Endothelial cell (in vitro differentiated cells): ENCODE results near the gene SF3A2. TPM values are rescaled to one million over a fixed set of nuclear protein-coding genes. Genes with fewer than 3 reads are reported as not detected.

ENCODE experiments used
- DNase-seq: peaks from one replicate; pipeline ENCODE4 v3.0.0; 2021; ENCODE audit warnings: low spot score
- H3K27ac Mint-ChIP-seq: one replicate; pipeline ENCODE4 v1.8.0; 2021; ENCODE audit warnings: mixed read lengths, inconsistent platforms; ENCODE audit not compliant: unreplicated experiment
- H3K27me3 Mint-ChIP-seq: one replicate; pipeline ENCODE4 v1.8.0; 2021; ENCODE audit warnings: mild to moderate bottlenecking, moderate library complexity, mixed read lengths, inconsistent platforms; ENCODE audit not compliant: unreplicated experiment
- H3K36me3 Mint-ChIP-seq: one replicate; pipeline ENCODE4 v1.8.0; 2021; ENCODE audit warnings: mild to moderate bottlenecking, low read depth, mixed read lengths, inconsistent platforms; ENCODE audit not compliant: unreplicated experiment
- H3K4me1 Mint-ChIP-seq: one replicate; pipeline ENCODE4 v1.8.0; 2021; ENCODE audit warnings: mild to moderate bottlenecking, mixed read lengths, inconsistent platforms; ENCODE audit not compliant: unreplicated experiment
- H3K4me3 Mint-ChIP-seq: one replicate; pipeline ENCODE4 v1.8.0; 2021; ENCODE audit warnings: mild to moderate bottlenecking, mixed read lengths, inconsistent platforms; ENCODE audit not compliant: unreplicated experiment
- H3K9me3 Mint-ChIP-seq: one replicate; pipeline ENCODE4 v1.8.0; 2021; ENCODE audit warnings: mixed read lengths, inconsistent platforms; ENCODE audit not compliant: unreplicated experiment
- CTCF ChIP-seq: fragments of 200-600 bp; sonication (generic); IDR thresholded peaks from one replicate; pipeline ENCODE4 v1.5.0; 2021; ENCODE audit warnings: antibody characterized with exemption; ENCODE audit not compliant: unreplicated experiment
- total RNA-seq: library from RNA; stranded (reverse); fragmentation: NEBNext Ultra II Directional; extraction: Animal tissue kit (Norgen Biotek cat#: 25700); gene quantifications from one replicate; pipeline ENCODE4 v1.2.1, GENCODE V29; 2021; ENCODE audit not compliant: unreplicated experiment

The SF3A2 gene
- total RNA-seq, 1 donor from 2014 or later, result 137 TPM

GRCh38 chr19:2232286-2233151 is 4.1 kb upstream of the SF3A2 start:
- peaks cover 25% of the 10 kb centered on the region for H3K36me3 Mint-ChIP-seq

GRCh38 chr19:2233601-2234280 is 2.9 kb upstream of the SF3A2 start:
- Mint-ChIP-seq H3K4me3 (peak overlapping the region; percentile 97), H3K36me3 (peaks cover 33% of the 10 kb centered on the region), H3K9me3 (no peaks in the 10 kb centered on the region), H3K27me3 (peaks cover 26% of the 10 kb centered on the region), H3K4me1 (peaks cover 22% of the 10 kb centered on the region), H3K27ac (no peak overlapping the region)
- DNase-seq, result no peak
- TF ChIP-seq CTCF, result no peak

More at GRCh38 chr19:2232286-2233151, 4.1 kb upstream of the SF3A2 start:
- peaks cover 19% of the 10 kb centered on the region for H3K27me3 Mint-ChIP-seq
- peak overlapping the region; percentile 61 for H3K27ac Mint-ChIP-seq
- no peak for DNase-seq
- TF ChIP-seq CTCF, result no peak
- no peaks in the 10 kb centered on the region for H3K9me3 Mint-ChIP-seq
- peaks cover 12% of the 10 kb centered on the region for H3K4me1 Mint-ChIP-seq
- H3K4me3 Mint-ChIP-seq, result no peak overlapping the region

- TF ChIP-seq CTCF, result no peak
- peaks cover 24% of the 10 kb centered on the region for H3K27me3 Mint-ChIP-seq
- peak overlapping the region; percentile 97 for H3K4me3 Mint-ChIP-seq
- H3K27ac Mint-ChIP-seq, result peak overlapping the region; percentile 70
- peaks cover 31% of the 10 kb centered on the region for H3K36me3 Mint-ChIP-seq
- DNase-seq, result no peak
- H3K4me1 Mint-ChIP-seq, result peaks cover 31% of the 10 kb centered on the region
- H3K9me3 Mint-ChIP-seq, result no peaks in the 10 kb centered on the region
These were observed 1.6 kb upstream of the SF3A2 start for GRCh38 chr19:2234996-2235380.

- peaks cover 25% of the 10 kb centered on the region for H3K27me3 Mint-ChIP-seq
- peaks cover 33% of the 10 kb centered on the region for H3K4me1 Mint-ChIP-seq
- TF ChIP-seq CTCF, result no peak
- H3K9me3 Mint-ChIP-seq, result no peaks in the 10 kb centered on the region
- no peak for DNase-seq
- H3K36me3 Mint-ChIP-seq, result peaks cover 29% of the 10 kb centered on the region
- peak overlapping the region; percentile 98 for H3K4me3 Mint-ChIP-seq
- H3K27ac Mint-ChIP-seq, result peak overlapping the region; percentile 70
These were observed 1.1 kb upstream of the SF3A2 start for GRCh38 chr19:2235381-2236063.
